Activated CD8-positive, alpha-beta T cell treated with anti-CD3 and anti-CD28 coated beads for 36 hours (primary cell): Measurements from ENCODE around the gene MRNIP. TPM values are rescaled to one million over a fixed set of nuclear protein-coding genes. Genes with fewer than 3 reads are reported as not detected.

Experiments
- ATAC-seq: fragments of 200-7000 bp; cut with Tn5 transposase; one replicate; pipeline ENCODE4 v1.10.0; 2021; ENCODE audit warnings: mild to moderate bottlenecking, moderate library complexity
- CTCF ChIA-PET: fragments of 350-600 bp; sonication (Branson Sonifier 250); formaldehyde crosslinking; loops from one replicate; lab custom pipeline; 2021; ENCODE audit warnings: antibody characterized with exemption; lab: Charles Lee
- POLR2A ChIA-PET: fragments of 350-600 bp; sonication (Branson Sonifier 250); formaldehyde crosslinking; loops from one replicate; lab custom pipeline; 2021; ENCODE audit warnings: antibody characterized with exemption; lab: Charles Lee
- DNase-seq: peaks from one replicate; pipeline ENCODE4 v3.0.0-alpha.2; 2020
- H3K27ac Mint-ChIP-seq: one replicate; pipeline ENCODE4 v1.8.0; 2021; ENCODE audit warnings: mild to moderate bottlenecking, mixed read lengths
- H3K27me3 Mint-ChIP-seq: one replicate; pipeline ENCODE4 v1.8.0; 2021; ENCODE audit warnings: mixed read lengths
- H3K36me3 Mint-ChIP-seq: one replicate; pipeline ENCODE4 v1.8.0; 2021; ENCODE audit warnings: low read depth, mixed read lengths
- H3K4me1 Mint-ChIP-seq: one replicate; pipeline ENCODE4 v1.8.0; 2021; ENCODE audit warnings: low read depth, mixed read lengths
- H3K4me3 Mint-ChIP-seq: one replicate; pipeline ENCODE4 v1.8.0; 2021; ENCODE audit warnings: mild to moderate bottlenecking, moderate library complexity, mixed read lengths
- H3K9me3 Mint-ChIP-seq: one replicate; pipeline ENCODE4 v1.8.0; 2021; ENCODE audit warnings: mixed read lengths
- CTCF ChIP-seq: fragments of 200-600 bp; IDR thresholded peaks from one replicate; pipeline ENCODE4 v1.8.0; 2022; ENCODE audit warnings: antibody characterized with exemption, mild to moderate bottlenecking
- intact Hi-C: fragments of 100-400 bp; cut with micrococcal nuclease; formaldehyde crosslinking; loops from one replicate; pipeline ENCODE4 v1.10.0; 2022
- total RNA-seq, 2 experiments: library from RNA; stranded (reverse); gene quantifications; one replicate each; pipeline ENCODE4 v1.2.3, GENCODE V29; 2021

Gene MRNIP
- total RNA-seq, 2 experiments from 2014 or later = 19.8 to 21.5 TPM

GRCh38 chr5:179820127-179820482 is 38.5 kb downstream of the MRNIP start:
- peaks cover 43% of the 10 kb centered on the region for H3K4me1 Mint-ChIP-seq
- peak overlapping the region; percentile 92 for H3K27ac Mint-ChIP-seq
- H3K4me3 Mint-ChIP-seq = peak overlapping the region; percentile 94
- H3K27me3 Mint-ChIP-seq = no peaks in the 10 kb centered on the region
- no peak for TF ChIP-seq CTCF
- POLR2A ChIA-PET = interaction anchor here (1.1 to 4.1 kb wide), 6 partner anchors 8 to 197 kb away, joined by 4 to 25 read pairs (median 6); partner anchors contain the start of genes HNRNPH1 and MGAT4B
- intact Hi-C loops = no loop called here
- H3K36me3 Mint-ChIP-seq = peaks cover 29% of the 10 kb centered on the region
- DNase-seq (no peak), ATAC-seq (no peak)
- H3K9me3 Mint-ChIP-seq = no peaks in the 10 kb centered on the region
- CTCF ChIA-PET = interaction anchor here (1.2 to 1.7 kb wide), 4 partner anchors 8 to 57 kb away, joined by 3 to 7 read pairs (median 4); no protein-coding TSS in a partner anchor

- intact Hi-C loops = no loop called here
- Mint-ChIP-seq H3K36me3 (peaks cover 25% of the 10 kb centered on the region), H3K9me3 (no peaks in the 10 kb centered on the region), H3K27ac (peak overlapping the region; percentile 92), H3K27me3 (no peaks in the 10 kb centered on the region), H3K4me1 (peaks cover 40% of the 10 kb centered on the region), H3K4me3 (peak overlapping the region; percentile 94)
- ATAC-seq (peak; percentile 17), DNase-seq (peak; percentile 68)
- CTCF ChIA-PET = interaction anchor here (1.2 to 1.7 kb wide), 4 partner anchors 8 to 56 kb away, joined by 3 to 7 read pairs (median 4); no protein-coding TSS in a partner anchor
- no peak for TF ChIP-seq CTCF
- POLR2A ChIA-PET = interaction anchor here (1.0 to 4.1 kb wide), 8 partner anchors 9 to 198 kb away, joined by 3 to 25 read pairs (median 4); partner anchors contain the start of genes HNRNPH1 and MGAT4B
Observed at GRCh38 chr5:179819296-179820126, 39.1 kb downstream of the MRNIP start.

GRCh38 chr5:179818746-179819295 is 39.8 kb downstream of the MRNIP start:
- peaks cover 39% of the 10 kb centered on the region for H3K4me1 Mint-ChIP-seq
- H3K27me3 Mint-ChIP-seq = no peaks in the 10 kb centered on the region
- peak overlapping the region; percentile 83 for H3K27ac Mint-ChIP-seq
- peak; percentile 96 for DNase-seq
- ATAC-seq = peak; percentile 71
- no peak for TF ChIP-seq CTCF
- peaks cover 23% of the 10 kb centered on the region for H3K36me3 Mint-ChIP-seq
- ChIA-PET CTCF (interaction anchor here (1.7 to 2.6 kb wide), 2 partner anchors 17 to 56 kb away, joined by 3 to 9 read pairs; no protein-coding TSS in a partner anchor), POLR2A (interaction anchor here (1.0 to 4.1 kb wide), 5 partner anchors 10 to 198 kb away, joined by 3 to 25 read pairs (median 4); partner anchors contain the start of gene MGAT4B)
- peak overlapping the region; percentile 78 for H3K4me3 Mint-ChIP-seq
- H3K9me3 Mint-ChIP-seq = no peaks in the 10 kb centered on the region
- intact Hi-C loops = no loop called here

- intact Hi-C loops = no loop called here
- H3K4me1 Mint-ChIP-seq = peaks cover 35% of the 10 kb centered on the region
- TF ChIP-seq CTCF = no peak
- H3K4me3 Mint-ChIP-seq = peak overlapping the region; percentile 78
- peak overlapping the region; percentile 83 for H3K27ac Mint-ChIP-seq
- H3K27me3 Mint-ChIP-seq = no peaks in the 10 kb centered on the region
- no peak for DNase-seq
- ChIA-PET POLR2A (interaction anchor here (0.6 to 3.0 kb wide), 3 partner anchors 10 to 277 kb away, joined by 3 to 16 read pairs (median 4); no protein-coding TSS in a partner anchor), CTCF (interaction anchor here (2.6 kb wide), 1 partner anchor 16 kb away, joined by 9 read pairs; no protein-coding TSS in a partner anchor)
- H3K36me3 Mint-ChIP-seq = peaks cover 20% of the 10 kb centered on the region
- no peaks in the 10 kb centered on the region for H3K9me3 Mint-ChIP-seq
- ATAC-seq = no peak
Observed at GRCh38 chr5:179817890-179818745, 40.5 kb downstream of the MRNIP start.
